Panc1 (cell line): ENCODE data around the gene GRIK4. TPM values are rescaled to one million over a fixed set of nuclear protein-coding genes. Genes with fewer than 3 reads are reported as not detected.

Experiments
- ATAC-seq: fragments of 200-7000 bp; cut with Tn5 transposase; 2 replicates; pipeline ENCODE4 v1.9.1; 2020; ENCODE audit warnings: mild to moderate bottlenecking, moderate library complexity
- BruUV-seq: library from RNA; stranded (reverse); fragments of 400-500 nt; replicated peaks from 2 replicates; lab custom pipeline; 2021; lab: Mats Ljungman, UMichigan
- CTCF ChIA-PET: fragments of 300-600 bp; sonication (Branson Sonifier 250); formaldehyde crosslinking; loops from one replicate; lab custom pipeline; 2022; ENCODE audit warnings: antibody characterized with exemption; lab: Charles Lee
- POLR2A ChIA-PET: fragments of 300-600 bp; sonication (Branson Sonifier 250); formaldehyde crosslinking; loops from one replicate; lab custom pipeline; 2022; ENCODE audit warnings: antibody characterized with exemption; lab: Charles Lee
- DNase-seq: peaks from one replicate; pipeline ENCODE4 v3.0.0-alpha.2; 2010; ENCODE audit warnings: low read depth, low spot score
- H3K27ac ChIP-seq: 2 replicates; pipeline ENCODE4 v1.5.1; 2011; ENCODE audit warnings: mild to moderate bottlenecking, low read length, inconsistent platforms
- H3K27me3 ChIP-seq: fragments of 200-500 bp; sonication (Bioruptor generic); 2 replicates; pipeline ENCODE4 v1.6.0; 2014; ENCODE audit warnings: low read length, inconsistent platforms; ENCODE audit not compliant: control insufficient read depth, insufficient read depth
- H3K36me3 ChIP-seq: fragments of 200-500 bp; sonication (Bioruptor generic); 2 replicates; pipeline ENCODE4 v1.5.1; 2014; ENCODE audit warnings: inconsistent platforms, mild to moderate bottlenecking, low read length, moderate library complexity; ENCODE audit not compliant: control insufficient read depth, insufficient read depth
- H3K4me1 ChIP-seq: 2 replicates; pipeline ENCODE4 v1.5.1; 2011; ENCODE audit warnings: inconsistent platforms, mild to moderate bottlenecking, low read length, moderate library complexity; ENCODE audit not compliant: control insufficient read depth, insufficient read depth
- H3K4me3 ChIP-seq, 2 experiments: 2 replicates each; pipeline ENCODE4 v1.5.1; 2011 to 2012; ENCODE audit warnings: low read depth in 2 of 2, low read length in 2 of 2, mild to moderate bottlenecking in 2 of 2, inconsistent platforms in 1 of 2, moderate library complexity in 1 of 2
- H3K9me3 ChIP-seq: fragments of 200-500 bp; sonication (Bioruptor generic); 2 replicates; pipeline ENCODE4 v1.5.1; 2014; ENCODE audit warnings: low read depth, mild to moderate bottlenecking, inconsistent platforms, low read length, moderate library complexity; ENCODE audit not compliant: control insufficient read depth, insufficient read depth
- POLR2AphosphoS5 ChIP-seq: IDR thresholded peaks from 2 replicates; pipeline ENCODE4 v1.6.1; 2012; ENCODE audit warnings: mild to moderate bottlenecking, low read depth, low read length, moderate library complexity
- SIN3A ChIP-seq: IDR thresholded peaks from 2 replicates; pipeline ENCODE4 v1.6.1; 2012; ENCODE audit warnings: low read depth, mild to moderate bottlenecking, low read length, moderate library complexity, borderline replicate concordance; ENCODE audit not compliant: insufficient read depth
- TCF7L2 ChIP-seq: IDR thresholded peaks from 2 replicates; pipeline ENCODE4 v1.6.1; 2011; ENCODE audit warnings: mild to moderate bottlenecking, low read depth, low read length, inconsistent platforms
- in situ Hi-C: cut with HindIII; loops from 2 replicates; pipeline ENCODE4 v1.10.0; 2016; ENCODE audit warnings: low sequenced_read_pairs, low pct_unique_long_range_greater_than_20kb
- intact Hi-C: fragments of 100-400 bp; cut with micrococcal nuclease; formaldehyde crosslinking; loops from one replicate; pipeline ENCODE4 v1.10.0; 2022; ENCODE audit not compliant: unreplicated experiment
- total RNA-seq: library from RNA; stranded (reverse); gene quantifications from one replicate; pipeline ENCODE4 v1.2.1, GENCODE V29; 2021; ENCODE audit not compliant: unreplicated experiment
- TF ChIP-seq, protein P1 (sequence below), 2 experiments: IDR thresholded peaks; 2 replicates each; pipeline ENCODE4 v1.6.1; 2011 to 2012; ENCODE audit warnings: low read depth in 2 of 2, control low read depth in 1 of 2, low read length in 1 of 2, mild to moderate bottlenecking in 1 of 2, moderate library complexity in 1 of 2; ENCODE audit not compliant: insufficient read depth in 1 of 2
- TF ChIP-seq, protein P2 (sequence below): fragments of 450-650 bp; IDR thresholded peaks from 2 replicates; pipeline ENCODE4 v1.5.1; 2017; ENCODE audit warnings: mild to moderate bottlenecking

GRIK4 gene
- total RNA-seq, 1 experiment from 2014 or later: 0.62 TPM

GRCh38 chr11:120966840-120967239 is 455.3 kb downstream of the GRIK4 start:
- CTCF ChIA-PET: no interaction called here
- POLR2A ChIA-PET: no interaction called here

DNA sequence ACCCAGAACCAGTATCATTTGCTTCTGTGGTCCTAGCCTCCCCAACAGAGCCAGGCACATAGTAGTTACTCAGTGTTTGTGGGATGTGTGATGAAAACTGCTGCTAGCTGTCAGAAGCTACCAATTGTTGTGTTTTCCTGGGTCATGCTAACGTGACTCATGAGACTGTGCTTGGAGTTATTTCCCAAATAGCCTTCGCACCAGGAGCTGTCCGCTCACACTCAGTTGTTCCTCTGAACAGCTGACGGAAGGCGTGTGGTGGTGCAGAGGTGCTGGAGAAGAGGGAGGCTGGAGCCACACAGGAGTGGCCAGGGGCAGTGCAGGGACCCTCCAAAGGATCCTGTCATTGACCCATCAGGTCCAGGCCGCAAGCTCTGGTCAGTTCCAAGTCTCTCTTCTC is 458.4 kb downstream of the GRIK4 start:
- Histone ChIP-seq H3K36me3 (no peaks in the 10 kb centered on the region), H3K27me3 (peaks cover 52% of the 10 kb centered on the region), H3K4me3 (no peak overlapping the region), H3K9me3 (no peaks in the 10 kb centered on the region), H3K4me1 (no peaks in the 10 kb centered on the region), H3K27ac (no peak overlapping the region)
- ChIA-PET CTCF (no interaction called here), POLR2A (no interaction called here)
- no peak for DNase-seq
- BruUV-seq: no TSS peak
- in situ Hi-C loops: no loop called here
- ATAC-seq: no peak
- intact Hi-C loops: no loop called here
- no peak for TF ChIP-seq TCF7L2
- TF ChIP-seq, protein P1, sequence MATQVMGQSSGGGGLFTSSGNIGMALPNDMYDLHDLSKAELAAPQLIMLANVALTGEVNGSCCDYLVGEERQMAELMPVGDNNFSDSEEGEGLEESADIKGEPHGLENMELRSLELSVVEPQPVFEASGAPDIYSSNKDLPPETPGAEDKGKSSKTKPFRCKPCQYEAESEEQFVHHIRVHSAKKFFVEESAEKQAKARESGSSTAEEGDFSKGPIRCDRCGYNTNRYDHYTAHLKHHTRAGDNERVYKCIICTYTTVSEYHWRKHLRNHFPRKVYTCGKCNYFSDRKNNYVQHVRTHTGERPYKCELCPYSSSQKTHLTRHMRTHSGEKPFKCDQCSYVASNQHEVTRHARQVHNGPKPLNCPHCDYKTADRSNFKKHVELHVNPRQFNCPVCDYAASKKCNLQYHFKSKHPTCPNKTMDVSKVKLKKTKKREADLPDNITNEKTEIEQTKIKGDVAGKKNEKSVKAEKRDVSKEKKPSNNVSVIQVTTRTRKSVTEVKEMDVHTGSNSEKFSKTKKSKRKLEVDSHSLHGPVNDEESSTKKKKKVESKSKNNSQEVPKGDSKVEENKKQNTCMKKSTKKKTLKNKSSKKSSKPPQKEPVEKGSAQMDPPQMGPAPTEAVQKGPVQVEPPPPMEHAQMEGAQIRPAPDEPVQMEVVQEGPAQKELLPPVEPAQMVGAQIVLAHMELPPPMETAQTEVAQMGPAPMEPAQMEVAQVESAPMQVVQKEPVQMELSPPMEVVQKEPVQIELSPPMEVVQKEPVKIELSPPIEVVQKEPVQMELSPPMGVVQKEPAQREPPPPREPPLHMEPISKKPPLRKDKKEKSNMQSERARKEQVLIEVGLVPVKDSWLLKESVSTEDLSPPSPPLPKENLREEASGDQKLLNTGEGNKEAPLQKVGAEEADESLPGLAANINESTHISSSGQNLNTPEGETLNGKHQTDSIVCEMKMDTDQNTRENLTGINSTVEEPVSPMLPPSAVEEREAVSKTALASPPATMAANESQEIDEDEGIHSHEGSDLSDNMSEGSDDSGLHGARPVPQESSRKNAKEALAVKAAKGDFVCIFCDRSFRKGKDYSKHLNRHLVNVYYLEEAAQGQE (IDR thresholded peaks at IDR 0.05; ENCODE audit: insufficient read depth in 1 of 2, low read depth in 2 of 2, low read length in 1 of 2): no peak
- no peak for TF ChIP-seq SIN3A
- TF ChIP-seq, protein P2, sequence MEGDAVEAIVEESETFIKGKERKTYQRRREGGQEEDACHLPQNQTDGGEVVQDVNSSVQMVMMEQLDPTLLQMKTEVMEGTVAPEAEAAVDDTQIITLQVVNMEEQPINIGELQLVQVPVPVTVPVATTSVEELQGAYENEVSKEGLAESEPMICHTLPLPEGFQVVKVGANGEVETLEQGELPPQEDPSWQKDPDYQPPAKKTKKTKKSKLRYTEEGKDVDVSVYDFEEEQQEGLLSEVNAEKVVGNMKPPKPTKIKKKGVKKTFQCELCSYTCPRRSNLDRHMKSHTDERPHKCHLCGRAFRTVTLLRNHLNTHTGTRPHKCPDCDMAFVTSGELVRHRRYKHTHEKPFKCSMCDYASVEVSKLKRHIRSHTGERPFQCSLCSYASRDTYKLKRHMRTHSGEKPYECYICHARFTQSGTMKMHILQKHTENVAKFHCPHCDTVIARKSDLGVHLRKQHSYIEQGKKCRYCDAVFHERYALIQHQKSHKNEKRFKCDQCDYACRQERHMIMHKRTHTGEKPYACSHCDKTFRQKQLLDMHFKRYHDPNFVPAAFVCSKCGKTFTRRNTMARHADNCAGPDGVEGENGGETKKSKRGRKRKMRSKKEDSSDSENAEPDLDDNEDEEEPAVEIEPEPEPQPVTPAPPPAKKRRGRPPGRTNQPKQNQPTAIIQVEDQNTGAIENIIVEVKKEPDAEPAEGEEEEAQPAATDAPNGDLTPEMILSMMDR: no peak
- TF ChIP-seq POLR2AphosphoS5: no peak

More at GRCh38 chr11:120966840-120967239, 455.3 kb downstream of the GRIK4 start:
- no peak overlapping the region for H3K27ac ChIP-seq
- no peak overlapping the region for H3K4me3 ChIP-seq
- H3K27me3 ChIP-seq: peaks cover 57% of the 10 kb centered on the region
- in situ Hi-C loops (no loop called here), intact Hi-C loops (no loop called here)
- BruUV-seq: no TSS peak
- TF ChIP-seq, protein P1 (IDR thresholded peaks at IDR 0.05; ENCODE audit: insufficient read depth in 1 of 2, low read depth in 2 of 2, low read length in 1 of 2): no peak
- TF ChIP-seq POLR2AphosphoS5 (no peak), TCF7L2 (no peak), SIN3A (no peak)
- H3K4me1 ChIP-seq: no peaks in the 10 kb centered on the region
- DNase-seq (no peak), ATAC-seq (no peak)
- H3K36me3 ChIP-seq: no peaks in the 10 kb centered on the region
- no peaks in the 10 kb centered on the region for H3K9me3 ChIP-seq
